ENCODE data around the gene C2CD2. TPM values are rescaled to one million over a fixed set of nuclear protein-coding genes. Genes with fewer than 3 reads are reported as not detected.

Gene C2CD2
- polyA plus RNA-seq, 1 of the 3 experiments (the other 2 are of a cell fraction): 9.7 TPM

DNA sequence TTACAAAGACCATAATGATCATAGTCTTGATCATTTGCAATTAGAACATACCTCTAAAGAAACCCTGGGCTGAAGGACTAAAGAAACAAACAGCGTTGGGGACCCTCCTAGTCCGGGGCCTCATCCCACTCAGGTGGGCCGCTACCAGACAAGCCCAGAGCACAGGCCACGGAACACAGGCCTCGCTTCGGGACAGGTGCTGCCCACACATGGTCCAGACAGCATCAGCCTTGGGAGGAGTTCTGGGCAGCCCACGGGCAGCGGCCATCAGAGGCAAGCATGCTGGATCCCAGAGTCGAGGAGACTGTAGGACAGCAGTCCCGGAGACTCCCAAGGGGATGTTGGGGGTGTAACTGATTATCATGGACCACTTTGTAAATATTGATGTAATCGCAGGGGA lies 4.9 kb downstream of the C2CD2 start:
- H3K36me3 ChIP-seq (replicated peaks in 1 of 2; ENCODE audit: control insufficient read depth in 1 of 2, insufficient read depth in 2 of 2, low read length in 1 of 2): no peaks in the 10 kb centered on the region
- DNase-seq: no peak
- TF ChIP-seq FOXJ3 (CRISPR knock-in tag; IDR thresholded peaks at IDR 0.05) (no peak), TAF1 (IDR thresholded peaks at IDR 0.05; ENCODE audit: borderline replicate concordance, low read depth, low read length) (no peak)
- TF ChIP-seq, protein P1, sequence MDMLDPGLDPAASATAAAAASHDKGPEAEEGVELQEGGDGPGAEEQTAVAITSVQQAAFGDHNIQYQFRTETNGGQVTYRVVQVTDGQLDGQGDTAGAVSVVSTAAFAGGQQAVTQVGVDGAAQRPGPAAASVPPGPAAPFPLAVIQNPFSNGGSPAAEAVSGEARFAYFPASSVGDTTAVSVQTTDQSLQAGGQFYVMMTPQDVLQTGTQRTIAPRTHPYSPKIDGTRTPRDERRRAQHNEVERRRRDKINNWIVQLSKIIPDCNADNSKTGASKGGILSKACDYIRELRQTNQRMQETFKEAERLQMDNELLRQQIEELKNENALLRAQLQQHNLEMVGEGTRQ (IDR thresholded peaks at IDR 0.05; ENCODE audit: borderline replicate concordance, low read depth, low read length): no peak
- peaks cover 71% of the 10 kb centered on the region for H3K79me2 ChIP-seq (ENCODE audit: insufficient read depth)
- H3K4me1 ChIP-seq (ENCODE audit: control insufficient read depth in 1 of 2, insufficient read depth in 2 of 2, low read depth in 1 of 2, low read length in 1 of 2): peaks cover 18 to 19% of the 10 kb centered on the region in 2 experiments; a peak in 3 of 4 replicates
- POLR2A ChIA-PET: no interaction called here
- H3K4me2 ChIP-seq: no peak overlapping the region
- H3K9me3 ChIP-seq: no peaks in the 10 kb centered on the region
- no peaks in the 10 kb centered on the region for H3K27me3 ChIP-seq (ENCODE audit: insufficient read depth)
- no peak overlapping the region for H2AFZ ChIP-seq (ENCODE audit: low read depth)
- H3K4me3 ChIP-seq (ENCODE audit: low read depth in 2 of 2, low read length in 1 of 2): no peak overlapping the region
- CTCF ChIA-PET: interaction anchor here (0.9 kb wide), 1 partner anchor 171 kb away, joined by 3 read pairs; no protein-coding TSS in a partner anchor
- H3K9me2 ChIP-seq: no peaks in the 10 kb centered on the region
- H3K9ac ChIP-seq: no peak overlapping the region
- H3F3A ChIP-seq (replicated peaks; ENCODE audit: insufficient read depth): no peaks in the 10 kb centered on the region
- 0 out of 2 replicates have a peak, but pooled peaks cover 8% of the 10 kb centered on the region for H4K20me1 ChIP-seq (ENCODE audit: insufficient read depth)
- H3K27ac ChIP-seq (ENCODE audit: low read depth in 2 of 2, low read length in 1 of 2): no peak overlapping the region
- 94% methylated on average over 7 of the region's 11 CpGs for WGBS (ENCODE audit: low lambda C conversion rate)

DNA sequence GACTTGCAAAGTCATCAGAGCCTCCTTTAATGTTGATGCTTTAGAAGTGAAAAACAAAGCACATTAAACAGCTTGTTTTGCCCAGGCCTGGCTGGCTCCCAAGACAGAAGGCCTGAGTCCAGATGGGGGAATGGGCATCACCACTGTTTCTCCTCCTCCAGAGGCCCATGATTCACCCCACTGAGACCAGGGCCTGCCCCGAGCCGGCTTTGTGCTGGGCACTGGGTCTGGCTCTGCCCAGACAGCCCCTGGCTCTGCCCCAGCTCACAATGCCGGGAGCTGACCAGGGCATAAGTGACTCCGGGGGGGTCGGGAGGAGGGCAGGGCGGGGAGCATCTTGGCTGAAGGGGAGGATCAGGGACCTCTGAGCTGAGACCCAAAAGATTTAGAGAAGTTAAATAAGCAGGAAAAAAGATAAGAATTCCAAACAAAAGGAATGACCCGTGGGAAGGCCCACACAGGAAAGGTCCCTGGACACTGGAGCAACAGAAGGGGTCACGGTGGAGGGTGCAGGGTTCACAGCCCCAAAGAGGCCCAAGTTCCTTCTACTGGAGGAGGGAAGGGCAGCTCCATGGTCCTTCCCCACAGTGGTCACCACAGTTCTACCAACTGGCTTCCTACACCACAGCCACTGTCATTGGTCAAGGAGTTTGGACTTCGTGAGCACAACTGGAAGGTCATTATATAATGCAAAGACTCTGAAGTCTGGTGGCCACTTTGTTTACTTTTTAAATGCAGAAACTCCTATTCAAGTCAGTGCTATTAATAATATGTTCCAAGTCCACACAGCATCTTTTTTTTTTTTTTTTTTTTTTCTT lies 5.5 kb downstream of the C2CD2 start:
- Histone ChIP-seq H3K27ac (ENCODE audit: low read depth in 2 of 2, low read length in 1 of 2) (peak overlapping the region; percentile 17 to 34; a peak in 2 of 4 replicates), H3F3A (replicated peaks; ENCODE audit: insufficient read depth) (no peaks in the 10 kb centered on the region), H4K20me1 (ENCODE audit: insufficient read depth) (0 out of 2 replicates have a peak, but pooled peaks cover 8% of the 10 kb centered on the region), H3K9ac (no peak overlapping the region), H3K79me2 (ENCODE audit: insufficient read depth) (peaks cover 77% of the 10 kb centered on the region), H3K9me2 (no peaks in the 10 kb centered on the region), H3K4me1 (ENCODE audit: control insufficient read depth in 1 of 2, insufficient read depth in 2 of 2, low read depth in 1 of 2, low read length in 1 of 2) (peaks cover 18 to 19% of the 10 kb centered on the region in 2 experiments; a peak in 3 of 4 replicates), H3K36me3 (replicated peaks in 1 of 2; ENCODE audit: control insufficient read depth in 1 of 2, insufficient read depth in 2 of 2, low read length in 1 of 2) (no peaks in the 10 kb centered on the region), H3K9me3 (no peaks in the 10 kb centered on the region), H3K4me3 (ENCODE audit: low read depth in 2 of 2, low read length in 1 of 2) (no peak overlapping the region), H3K27me3 (ENCODE audit: insufficient read depth) (no peaks in the 10 kb centered on the region), H2AFZ (ENCODE audit: low read depth) (no peak overlapping the region), H3K4me2 (peak overlapping the region; percentile 34)
- DNase-seq: no peak
- POLR2A ChIA-PET: no interaction called here
- CTCF ChIA-PET: interaction anchor here (0.9 to 1.5 kb wide), 2 partner anchors 132 to 170 kb away, joined by 3 to 7 read pairs; no protein-coding TSS in a partner anchor
- no peak for TF ChIP-seq POLR2AphosphoS5 (IDR thresholded peaks at IDR 0.05; ENCODE audit: low read depth, low read length)
- TF ChIP-seq, protein P2, sequence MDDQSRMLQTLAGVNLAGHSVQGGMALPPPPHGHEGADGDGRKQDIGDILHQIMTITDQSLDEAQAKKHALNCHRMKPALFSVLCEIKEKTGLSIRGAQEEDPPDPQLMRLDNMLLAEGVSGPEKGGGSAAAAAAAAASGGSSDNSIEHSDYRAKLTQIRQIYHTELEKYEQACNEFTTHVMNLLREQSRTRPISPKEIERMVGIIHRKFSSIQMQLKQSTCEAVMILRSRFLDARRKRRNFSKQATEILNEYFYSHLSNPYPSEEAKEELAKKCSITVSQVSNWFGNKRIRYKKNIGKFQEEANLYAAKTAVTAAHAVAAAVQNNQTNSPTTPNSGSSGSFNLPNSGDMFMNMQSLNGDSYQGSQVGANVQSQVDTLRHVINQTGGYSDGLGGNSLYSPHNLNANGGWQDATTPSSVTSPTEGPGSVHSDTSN (IDR thresholded peaks at IDR 0.05): 0 out of 2 replicates have a peak, but pooled peaks have one; percentile 5
- 0 out of 4 replicates have a peak, but pooled peaks of 1 of the 2 experiments have one; percentile 10 for TF ChIP-seq EP300 (IDR thresholded peaks at IDR 0.05; ENCODE audit: borderline replicate concordance in 1 of 2, low read depth in 1 of 2, low read length in 1 of 2)
- TF ChIP-seq, protein P3, sequence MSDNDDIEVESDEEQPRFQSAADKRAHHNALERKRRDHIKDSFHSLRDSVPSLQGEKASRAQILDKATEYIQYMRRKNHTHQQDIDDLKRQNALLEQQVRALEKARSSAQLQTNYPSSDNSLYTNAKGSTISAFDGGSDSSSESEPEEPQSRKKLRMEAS (IDR thresholded peaks at IDR 0.05; ENCODE audit: low read depth): 0 out of 2 replicates have a peak, but pooled peaks have one; percentile 33
- no peak; the same call in 1 of the 2 replicates for TF ChIP-seq RXRA (IDR thresholded peaks at IDR 0.05; ENCODE audit: borderline replicate concordance, low read depth)
- TF ChIP-seq, protein P4, sequence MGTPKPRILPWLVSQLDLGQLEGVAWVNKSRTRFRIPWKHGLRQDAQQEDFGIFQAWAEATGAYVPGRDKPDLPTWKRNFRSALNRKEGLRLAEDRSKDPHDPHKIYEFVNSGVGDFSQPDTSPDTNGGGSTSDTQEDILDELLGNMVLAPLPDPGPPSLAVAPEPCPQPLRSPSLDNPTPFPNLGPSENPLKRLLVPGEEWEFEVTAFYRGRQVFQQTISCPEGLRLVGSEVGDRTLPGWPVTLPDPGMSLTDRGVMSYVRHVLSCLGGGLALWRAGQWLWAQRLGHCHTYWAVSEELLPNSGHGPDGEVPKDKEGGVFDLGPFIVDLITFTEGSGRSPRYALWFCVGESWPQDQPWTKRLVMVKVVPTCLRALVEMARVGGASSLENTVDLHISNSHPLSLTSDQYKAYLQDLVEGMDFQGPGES (IDR thresholded peaks at IDR 0.05; ENCODE audit: low read depth, low read length): no peak
- peak; percentile 79 for TF ChIP-seq NFIC (IDR thresholded peaks at IDR 0.05; ENCODE audit: borderline replicate concordance)
- TF ChIP-seq SMC3 (IDR thresholded peaks at IDR 0.05; ENCODE audit: low read depth, low read length): no peak
- TF ChIP-seq FOXM1 (IDR thresholded peaks at IDR 0.05; ENCODE audit: low read depth): no peak
- peak; percentile 67 for TF ChIP-seq TCF12 (IDR thresholded peaks at IDR 0.05)
- whole genome bisulfite sequencing (ENCODE audit: low lambda C conversion rate): 63% methylated on average over 8 of the region's 9 CpGs
